ENCODE data around the gene PDE1A.

Gene PDE1A

GRCh38 chr2:182113334-182113733 lies 313.5 kb downstream of the PDE1A start:
- no peak for DNase-seq

GRCh38 chr2:182110347-182110746 lies 316.5 kb downstream of the PDE1A start:
- no peak for DNase-seq

GRCh38 chr2:182103526-182103925 lies 323.3 kb downstream of the PDE1A start:
- no peak for DNase-seq

GRCh38 chr2:182101263-182101662 lies 325.6 kb downstream of the PDE1A start:
- no peak for DNase-seq

- no peak for DNase-seq
These were observed 328.2 kb downstream of the PDE1A start for GRCh38 chr2:182098648-182099047.

GRCh38 chr2:182097571-182098164 lies 329.2 kb downstream of the PDE1A start:
- DNase-seq = no peak

GRCh38 chr2:182090486-182090885 lies 336.4 kb downstream of the PDE1A start:
- DNase-seq = no peak

All from left hindlimb (tissue), 1 donor.